Panc1 (cell line): ENCODE data around the gene MFSD6.

Experiments
- POLR2AphosphoS5 ChIP-seq: IDR thresholded peaks from 2 replicates; pipeline ENCODE4 v1.6.1; 2012; ENCODE audit warnings: mild to moderate bottlenecking, low read depth, low read length, moderate library complexity
- TF ChIP-seq, protein P1 (sequence below): fragments of 450-650 bp; IDR thresholded peaks from 2 replicates; pipeline ENCODE4 v1.5.1; 2017; ENCODE audit warnings: mild to moderate bottlenecking
- TF ChIP-seq, protein P2 (sequence below), 2 experiments: IDR thresholded peaks; 2 replicates each; pipeline ENCODE4 v1.6.1; 2011 to 2012; ENCODE audit warnings: low read depth in 2 of 2, control low read depth in 1 of 2, low read length in 1 of 2, mild to moderate bottlenecking in 1 of 2, moderate library complexity in 1 of 2; ENCODE audit not compliant: insufficient read depth in 1 of 2

DNA sequence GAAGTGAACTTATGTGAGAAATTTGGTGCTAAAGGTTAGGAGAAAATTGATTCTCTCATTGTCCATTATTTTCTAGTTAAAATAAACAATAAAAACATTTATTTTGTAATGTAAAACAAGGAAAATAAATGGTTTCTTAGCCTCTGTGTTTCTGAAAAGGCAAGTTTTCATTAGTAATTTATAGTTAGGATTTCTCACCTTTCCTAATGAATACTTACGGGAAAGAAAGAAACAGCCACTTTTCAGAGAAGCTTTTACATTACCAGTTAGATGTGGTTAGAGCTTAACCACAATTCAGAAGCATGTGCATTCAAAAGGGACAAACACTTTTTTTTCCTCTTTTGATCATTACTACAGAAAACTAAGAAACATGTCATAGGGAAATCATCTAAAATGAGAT, 107.5 kb downstream of the MFSD6 start:
- TF ChIP-seq, protein P1, sequence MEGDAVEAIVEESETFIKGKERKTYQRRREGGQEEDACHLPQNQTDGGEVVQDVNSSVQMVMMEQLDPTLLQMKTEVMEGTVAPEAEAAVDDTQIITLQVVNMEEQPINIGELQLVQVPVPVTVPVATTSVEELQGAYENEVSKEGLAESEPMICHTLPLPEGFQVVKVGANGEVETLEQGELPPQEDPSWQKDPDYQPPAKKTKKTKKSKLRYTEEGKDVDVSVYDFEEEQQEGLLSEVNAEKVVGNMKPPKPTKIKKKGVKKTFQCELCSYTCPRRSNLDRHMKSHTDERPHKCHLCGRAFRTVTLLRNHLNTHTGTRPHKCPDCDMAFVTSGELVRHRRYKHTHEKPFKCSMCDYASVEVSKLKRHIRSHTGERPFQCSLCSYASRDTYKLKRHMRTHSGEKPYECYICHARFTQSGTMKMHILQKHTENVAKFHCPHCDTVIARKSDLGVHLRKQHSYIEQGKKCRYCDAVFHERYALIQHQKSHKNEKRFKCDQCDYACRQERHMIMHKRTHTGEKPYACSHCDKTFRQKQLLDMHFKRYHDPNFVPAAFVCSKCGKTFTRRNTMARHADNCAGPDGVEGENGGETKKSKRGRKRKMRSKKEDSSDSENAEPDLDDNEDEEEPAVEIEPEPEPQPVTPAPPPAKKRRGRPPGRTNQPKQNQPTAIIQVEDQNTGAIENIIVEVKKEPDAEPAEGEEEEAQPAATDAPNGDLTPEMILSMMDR = no peak
- TF ChIP-seq, protein P2, sequence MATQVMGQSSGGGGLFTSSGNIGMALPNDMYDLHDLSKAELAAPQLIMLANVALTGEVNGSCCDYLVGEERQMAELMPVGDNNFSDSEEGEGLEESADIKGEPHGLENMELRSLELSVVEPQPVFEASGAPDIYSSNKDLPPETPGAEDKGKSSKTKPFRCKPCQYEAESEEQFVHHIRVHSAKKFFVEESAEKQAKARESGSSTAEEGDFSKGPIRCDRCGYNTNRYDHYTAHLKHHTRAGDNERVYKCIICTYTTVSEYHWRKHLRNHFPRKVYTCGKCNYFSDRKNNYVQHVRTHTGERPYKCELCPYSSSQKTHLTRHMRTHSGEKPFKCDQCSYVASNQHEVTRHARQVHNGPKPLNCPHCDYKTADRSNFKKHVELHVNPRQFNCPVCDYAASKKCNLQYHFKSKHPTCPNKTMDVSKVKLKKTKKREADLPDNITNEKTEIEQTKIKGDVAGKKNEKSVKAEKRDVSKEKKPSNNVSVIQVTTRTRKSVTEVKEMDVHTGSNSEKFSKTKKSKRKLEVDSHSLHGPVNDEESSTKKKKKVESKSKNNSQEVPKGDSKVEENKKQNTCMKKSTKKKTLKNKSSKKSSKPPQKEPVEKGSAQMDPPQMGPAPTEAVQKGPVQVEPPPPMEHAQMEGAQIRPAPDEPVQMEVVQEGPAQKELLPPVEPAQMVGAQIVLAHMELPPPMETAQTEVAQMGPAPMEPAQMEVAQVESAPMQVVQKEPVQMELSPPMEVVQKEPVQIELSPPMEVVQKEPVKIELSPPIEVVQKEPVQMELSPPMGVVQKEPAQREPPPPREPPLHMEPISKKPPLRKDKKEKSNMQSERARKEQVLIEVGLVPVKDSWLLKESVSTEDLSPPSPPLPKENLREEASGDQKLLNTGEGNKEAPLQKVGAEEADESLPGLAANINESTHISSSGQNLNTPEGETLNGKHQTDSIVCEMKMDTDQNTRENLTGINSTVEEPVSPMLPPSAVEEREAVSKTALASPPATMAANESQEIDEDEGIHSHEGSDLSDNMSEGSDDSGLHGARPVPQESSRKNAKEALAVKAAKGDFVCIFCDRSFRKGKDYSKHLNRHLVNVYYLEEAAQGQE (IDR thresholded peaks at IDR 0.05; ENCODE audit: insufficient read depth in 1 of 2, low read depth in 2 of 2, low read length in 1 of 2) = no peak
- no peak for TF ChIP-seq POLR2AphosphoS5
